ENCODE measurements around the gene DERA.

Gene DERA

DNA sequence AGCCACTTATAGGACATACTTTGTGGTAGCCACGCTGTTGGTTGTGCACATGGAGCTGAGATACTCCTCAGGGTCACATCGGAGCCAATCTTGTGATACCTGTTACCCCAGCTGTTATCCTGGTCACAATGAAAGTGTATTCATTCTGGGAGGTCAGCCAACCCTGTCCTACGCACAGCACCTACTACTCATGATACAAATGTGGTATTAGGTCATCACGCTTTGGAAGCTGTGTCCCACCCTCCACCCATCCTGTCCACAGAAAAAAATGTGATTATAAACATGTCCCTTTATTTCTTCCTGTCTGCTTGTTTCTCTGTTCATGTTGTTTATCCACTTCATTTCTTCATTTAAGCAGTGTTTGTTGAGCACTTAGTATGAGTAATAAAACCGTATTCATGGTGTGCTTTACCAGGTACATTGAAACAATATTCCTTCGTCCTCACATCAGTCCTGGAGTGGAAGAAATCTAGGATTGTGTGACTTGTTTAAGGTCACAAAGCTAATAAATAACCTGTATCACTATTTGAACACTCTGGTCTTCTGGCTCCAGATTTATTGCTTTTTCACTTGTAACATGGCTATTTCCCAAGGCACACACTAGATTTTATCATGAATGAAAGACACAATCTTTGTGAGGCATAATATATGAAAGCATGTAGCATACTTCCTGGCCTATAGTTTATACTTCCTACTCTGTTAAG, 73.1 kb downstream of the DERA start:
- no peak overlapping the region for H3K27ac ChIP-seq (ENCODE audit: low read depth, low read length, poor library complexity, severe bottlenecking)
- no peaks in the 10 kb centered on the region for H4K20me1 ChIP-seq (ENCODE audit: insufficient read depth, low read length)
- H3K9me3 ChIP-seq (ENCODE audit: low read length), result no peaks in the 10 kb centered on the region
- H3K4me2 ChIP-seq (ENCODE audit: low read length), result no peak overlapping the region
- H3K9me2 ChIP-seq (ENCODE audit: low read depth, low read length), result no peaks in the 10 kb centered on the region
- no peaks in the 10 kb centered on the region for H3K79me2 ChIP-seq (ENCODE audit: insufficient read depth, low read length)
- no peak overlapping the region for H3K9ac ChIP-seq (ENCODE audit: low read length)
- H2AFZ ChIP-seq (ENCODE audit: low read length), result no peak overlapping the region
- H3K27me3 ChIP-seq (ENCODE audit: insufficient read depth, low read length), result no peaks in the 10 kb centered on the region
- peaks cover 7% of the 10 kb centered on the region for H3K4me1 ChIP-seq (ENCODE audit: insufficient read depth, low read length, severe bottlenecking)
- H3K4me3 ChIP-seq (ENCODE audit: low read depth, low read length, poor library complexity, severe bottlenecking), result no peak overlapping the region
- peaks cover 50% of the 10 kb centered on the region for H3K36me3 ChIP-seq (ENCODE audit: insufficient read depth, low read length)
- H3F3A ChIP-seq (ENCODE audit: insufficient read depth, low read length), result no peaks in the 10 kb centered on the region
- TF ChIP-seq, protein P1, sequence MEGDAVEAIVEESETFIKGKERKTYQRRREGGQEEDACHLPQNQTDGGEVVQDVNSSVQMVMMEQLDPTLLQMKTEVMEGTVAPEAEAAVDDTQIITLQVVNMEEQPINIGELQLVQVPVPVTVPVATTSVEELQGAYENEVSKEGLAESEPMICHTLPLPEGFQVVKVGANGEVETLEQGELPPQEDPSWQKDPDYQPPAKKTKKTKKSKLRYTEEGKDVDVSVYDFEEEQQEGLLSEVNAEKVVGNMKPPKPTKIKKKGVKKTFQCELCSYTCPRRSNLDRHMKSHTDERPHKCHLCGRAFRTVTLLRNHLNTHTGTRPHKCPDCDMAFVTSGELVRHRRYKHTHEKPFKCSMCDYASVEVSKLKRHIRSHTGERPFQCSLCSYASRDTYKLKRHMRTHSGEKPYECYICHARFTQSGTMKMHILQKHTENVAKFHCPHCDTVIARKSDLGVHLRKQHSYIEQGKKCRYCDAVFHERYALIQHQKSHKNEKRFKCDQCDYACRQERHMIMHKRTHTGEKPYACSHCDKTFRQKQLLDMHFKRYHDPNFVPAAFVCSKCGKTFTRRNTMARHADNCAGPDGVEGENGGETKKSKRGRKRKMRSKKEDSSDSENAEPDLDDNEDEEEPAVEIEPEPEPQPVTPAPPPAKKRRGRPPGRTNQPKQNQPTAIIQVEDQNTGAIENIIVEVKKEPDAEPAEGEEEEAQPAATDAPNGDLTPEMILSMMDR (IDR thresholded peaks at IDR 0.05; ENCODE audit: low read length), result no peak
- no peak for TF ChIP-seq EZH2 (IDR thresholded peaks at IDR 0.05; ENCODE audit: borderline replicate concordance, low read length)

DNA sequence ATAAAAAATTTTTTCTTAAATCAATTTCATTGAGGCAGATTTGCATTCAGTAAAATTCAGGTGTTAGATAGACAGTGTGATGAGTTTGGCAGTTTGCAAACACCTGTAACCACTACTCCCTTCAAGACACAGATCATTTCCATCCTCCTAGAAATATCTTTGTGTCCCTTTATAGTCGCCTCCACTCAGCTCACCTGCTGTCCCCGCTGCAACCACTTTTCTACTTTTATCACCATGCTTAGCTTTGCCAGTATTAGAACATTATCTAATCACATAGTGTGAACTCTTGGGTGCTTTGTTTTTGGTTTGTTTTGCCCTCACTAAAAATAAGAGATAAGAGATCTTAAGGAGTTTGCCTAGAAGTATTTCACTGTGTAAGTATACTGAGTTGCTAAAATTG, 73.8 kb downstream of the DERA start:
- H3K4me2 ChIP-seq (ENCODE audit: low read length), result no peak overlapping the region
- no peak overlapping the region for H3K9ac ChIP-seq (ENCODE audit: low read length)
- peaks cover 51% of the 10 kb centered on the region for H3K36me3 ChIP-seq (ENCODE audit: insufficient read depth, low read length)
- H3K9me2 ChIP-seq (ENCODE audit: low read depth, low read length), result no peaks in the 10 kb centered on the region
- H4K20me1 ChIP-seq (ENCODE audit: insufficient read depth, low read length), result no peaks in the 10 kb centered on the region
- H2AFZ ChIP-seq (ENCODE audit: low read length), result no peak overlapping the region
- no peaks in the 10 kb centered on the region for H3F3A ChIP-seq (ENCODE audit: insufficient read depth, low read length)
- peaks cover 7% of the 10 kb centered on the region for H3K4me1 ChIP-seq (ENCODE audit: insufficient read depth, low read length, severe bottlenecking)
- no peaks in the 10 kb centered on the region for H3K9me3 ChIP-seq (ENCODE audit: low read length)
- H3K79me2 ChIP-seq (ENCODE audit: insufficient read depth, low read length), result no peaks in the 10 kb centered on the region
- no peak for TF ChIP-seq EZH2 (IDR thresholded peaks at IDR 0.05; ENCODE audit: borderline replicate concordance, low read length)
- TF ChIP-seq, protein P1 (IDR thresholded peaks at IDR 0.05; ENCODE audit: low read length), result no peak
- H3K27ac ChIP-seq (ENCODE audit: low read depth, low read length, poor library complexity, severe bottlenecking), result no peak overlapping the region
- H3K4me3 ChIP-seq (ENCODE audit: low read depth, low read length, poor library complexity, severe bottlenecking), result no peak overlapping the region
- no peaks in the 10 kb centered on the region for H3K27me3 ChIP-seq (ENCODE audit: insufficient read depth, low read length)

DNA sequence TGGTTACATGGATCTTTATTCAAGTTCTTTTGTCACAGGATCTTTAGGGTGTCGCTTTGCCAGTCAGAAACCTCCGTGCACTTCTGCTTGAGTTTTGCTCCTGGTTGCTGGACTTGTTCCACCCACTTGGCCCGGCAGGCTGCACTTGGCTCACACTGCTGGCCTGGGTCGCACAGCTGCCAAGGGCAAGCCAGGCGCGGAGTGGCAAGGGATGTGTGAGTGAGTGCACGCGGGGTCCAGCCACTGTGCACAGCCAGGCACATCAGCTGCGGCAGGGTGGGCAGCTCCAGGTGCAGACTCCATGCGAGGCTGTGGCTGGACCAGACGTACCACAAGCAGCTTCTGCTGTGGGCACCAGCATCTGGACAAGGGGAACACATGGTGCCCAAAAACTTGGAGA, 76.6 kb downstream of the DERA start:
- H3F3A ChIP-seq (ENCODE audit: insufficient read depth, low read length), result no peaks in the 10 kb centered on the region
- no peak for TF ChIP-seq EZH2 (IDR thresholded peaks at IDR 0.05; ENCODE audit: borderline replicate concordance, low read length)
- TF ChIP-seq, protein P1 (IDR thresholded peaks at IDR 0.05; ENCODE audit: low read length), result no peak
- H3K36me3 ChIP-seq (ENCODE audit: insufficient read depth, low read length), result peaks cover 56% of the 10 kb centered on the region
- no peak overlapping the region for H3K4me3 ChIP-seq (ENCODE audit: low read depth, low read length, poor library complexity, severe bottlenecking)
- H3K4me1 ChIP-seq (ENCODE audit: insufficient read depth, low read length, severe bottlenecking), result peaks cover 7% of the 10 kb centered on the region
- no peaks in the 10 kb centered on the region for H3K9me2 ChIP-seq (ENCODE audit: low read depth, low read length)
- H3K27ac ChIP-seq (ENCODE audit: low read depth, low read length, poor library complexity, severe bottlenecking), result no peak overlapping the region
- H3K27me3 ChIP-seq (ENCODE audit: insufficient read depth, low read length), result no peaks in the 10 kb centered on the region
- H2AFZ ChIP-seq (ENCODE audit: low read length), result no peak overlapping the region
- no peaks in the 10 kb centered on the region for H4K20me1 ChIP-seq (ENCODE audit: insufficient read depth, low read length)
- H3K9me3 ChIP-seq (ENCODE audit: low read length), result no peaks in the 10 kb centered on the region
- no peaks in the 10 kb centered on the region for H3K79me2 ChIP-seq (ENCODE audit: insufficient read depth, low read length)
- no peak overlapping the region for H3K9ac ChIP-seq (ENCODE audit: low read length)
- H3K4me2 ChIP-seq (ENCODE audit: low read length), result no peak overlapping the region

Measured in OCI-LY1 (cell line).